ENCODE measurements around the gene HSPB8. TPM values are rescaled to one million over a fixed set of nuclear protein-coding genes. Genes with fewer than 3 reads are reported as not detected.
A peak's percentile ranks its signal among the peaks of the same experiment; 100 is the strongest.
"Not testable (repeated sequence)": the region's sequence is repeated elsewhere in the genome, so short reads cannot be mapped to it uniquely, and the experiment has no call there.

HSPB8 gene
- total RNA-seq, 1 donor from 2014 or later, result 12.5 TPM

- ATAC-seq, result no peak
- DNase-seq (ENCODE audit: low spot score), result no peak
- intact Hi-C loops (cut with DNase I), result no loop called here
Observed at GRCh38 chr12:119201789-119202543, 23.2 kb downstream of the HSPB8 start.

GRCh38 chr12:119202544-119202943, 23.8 kb downstream of the HSPB8 start:
- intact Hi-C loops (cut with DNase I), result no loop called here
- ATAC-seq (no peak), DNase-seq (ENCODE audit: low spot score) (no peak)

GRCh38 chr12:119204131-119204530, 25.4 kb downstream of the HSPB8 start:
- intact Hi-C loops (cut with DNase I), result no loop called here
- no peak for DNase-seq (ENCODE audit: low spot score)
- no peak for ATAC-seq

GRCh38 chr12:119204671-119205285, 26.0 kb downstream of the HSPB8 start:
- intact Hi-C loops (cut with DNase I), result no loop called here
- ATAC-seq (no peak), DNase-seq (ENCODE audit: low spot score) (no peak)

- DNase-seq (ENCODE audit: low spot score) (no peak), ATAC-seq (no peak)
- intact Hi-C loops (cut with DNase I), result no loop called here
Observed at GRCh38 chr12:119206348-119207062, 27.8 kb downstream of the HSPB8 start.

- intact Hi-C loops (cut with DNase I), result no loop called here
- DNase-seq (ENCODE audit: low spot score) (no peak), ATAC-seq (no peak)
Observed at GRCh38 chr12:119207063-119207560, 28.4 kb downstream of the HSPB8 start.

- intact Hi-C loops (cut with DNase I), result no loop called here
- DNase-seq (ENCODE audit: low spot score), result peak; percentile 68
- ATAC-seq, result peak; percentile 97
Observed at GRCh38 chr12:119208626-119209061, 29.9 kb downstream of the HSPB8 start.

GRCh38 chr12:119211884-119212283, 33.2 kb downstream of the HSPB8 start:
- DNase-seq (ENCODE audit: low spot score) (no peak), ATAC-seq (no peak)
- intact Hi-C loops (cut with DNase I), result no loop called here

GRCh38 chr12:119216084-119216483, 37.4 kb downstream of the HSPB8 start:
- DNase-seq (ENCODE audit: low spot score) (no peak), ATAC-seq (no peak)
- intact Hi-C loops (cut with DNase I), result no loop called here

GRCh38 chr12:119218875-119219274, 40.1 kb downstream of the HSPB8 start:
- DNase-seq (ENCODE audit: low spot score); intact Hi-C loops (cut with DNase I); ATAC-seq: not testable (repeated sequence)

- ATAC-seq (no peak), DNase-seq (ENCODE audit: low spot score) (no peak)
- intact Hi-C loops (cut with DNase I), result no loop called here
Observed at GRCh38 chr12:119222222-119222951, 43.7 kb downstream of the HSPB8 start.

GRCh38 chr12:119225454-119225853, 46.7 kb downstream of the HSPB8 start:
- intact Hi-C loops (cut with DNase I), result no loop called here
- ATAC-seq (no peak), DNase-seq (ENCODE audit: low spot score) (no peak)

GRCh38 chr12:119227292-119227691, 48.6 kb downstream of the HSPB8 start:
- intact Hi-C loops (cut with DNase I), result no loop called here
- ATAC-seq, result no peak

GRCh38 chr12:119229205-119229604, 50.5 kb downstream of the HSPB8 start:
- ATAC-seq (no peak), DNase-seq (ENCODE audit: low spot score) (no peak)
- intact Hi-C loops (cut with DNase I), result no loop called here

More at GRCh38 chr12:119227292-119227691, 48.6 kb downstream of the HSPB8 start:
- DNase-seq (ENCODE audit: low spot score), result no peak

- intact Hi-C loops (cut with DNase I), result no loop called here
- no peak for DNase-seq (ENCODE audit: low spot score)
- ATAC-seq, result no peak
Observed at GRCh38 chr12:119229837-119230236, 51.1 kb downstream of the HSPB8 start.

- DNase-seq (ENCODE audit: low spot score) (no peak), ATAC-seq (no peak)
- intact Hi-C loops (cut with DNase I), result no loop called here
Observed at GRCh38 chr12:119230807-119231206, 52.1 kb downstream of the HSPB8 start.

GRCh38 chr12:119231774-119232173, 53.0 kb downstream of the HSPB8 start:
- no peak for ATAC-seq
- no peak for DNase-seq (ENCODE audit: low spot score)
- intact Hi-C loops (cut with DNase I), result no loop called here

- no peak for DNase-seq (ENCODE audit: low spot score)
- intact Hi-C loops (cut with DNase I), result no loop called here
- no peak for ATAC-seq
Observed at GRCh38 chr12:119235197-119235751, 56.5 kb downstream of the HSPB8 start.

GRCh38 chr12:119236372-119236771, 57.6 kb downstream of the HSPB8 start:
- ATAC-seq, result no peak
- intact Hi-C loops (cut with DNase I), result no loop called here
- DNase-seq (ENCODE audit: low spot score), result no peak
